ENCODE data around the gene KDM3B. TPM values are rescaled to one million over a fixed set of nuclear protein-coding genes. Genes with fewer than 3 reads are reported as not detected.

Gene KDM3B
- total and polyA plus RNA-seq, 2 of the 8 experiments (the other 6 are each of a cell fraction or from before 2014, with no cell fraction given), result 27.1 to 78.1 TPM

- Histone ChIP-seq H2BK5ac (ENCODE audit: low read depth, low read length) (no peak overlapping the region), H4K8ac (ENCODE audit: extremely low read depth, insufficient read depth, low read length) (peak overlapping the region; percentile 32), H2AFZ (ENCODE audit: low read length) (no peak overlapping the region), H3K4me2 (ENCODE audit: insufficient read depth in 1 of 2, low read depth in 2 of 2, low read length in 2 of 2) (no peak overlapping the region), H4K91ac (replicated peaks; ENCODE audit: insufficient read length, low read length) (no peak overlapping the region), H2BK120ac (replicated peaks; ENCODE audit: low read depth, low read length) (no peak overlapping the region), H3K79me1 (ENCODE audit: low read depth, low read length) (no peaks in the 10 kb centered on the region), H2BK12ac (ENCODE audit: low read depth, low read length) (no peak overlapping the region), H3K79me2 (ENCODE audit: control insufficient read depth in 1 of 2, insufficient read depth in 2 of 2, low read length in 2 of 2) (no peaks in the 10 kb centered on the region), H2BK20ac (ENCODE audit: low read length) (no peak overlapping the region), H3K4ac (replicated peaks; ENCODE audit: insufficient read length, low read depth, low read length) (no peak overlapping the region), H3K36me3 (ENCODE audit: control insufficient read depth in 2 of 4, insufficient read depth in 4 of 4, low read length in 3 of 4) (no peaks in the 10 kb centered on the region), H3K23ac (ENCODE audit: insufficient read length) (no peak overlapping the region), H4K20me1 (replicated peaks in 1 of 2; ENCODE audit: control insufficient read depth in 1 of 2, insufficient read depth in 2 of 2, low read length in 2 of 2) (no peaks in the 10 kb centered on the region), H3K4me3 (ENCODE audit: extremely low read depth in 1 of 4, insufficient read depth in 2 of 4, low read depth in 3 of 4, low read length in 4 of 4) (no peak overlapping the region), H3K23me2 (ENCODE audit: low read depth, low read length) (no peaks in the 10 kb centered on the region), H3K14ac (ENCODE audit: insufficient read length) (no peak overlapping the region), H3K27ac (ENCODE audit: low read depth, low read length) (no peak overlapping the region), H3K27me3 (replicated peaks in 1 of 4; ENCODE audit: control insufficient read depth in 3 of 4, extremely low read depth in 1 of 4, insufficient read depth in 3 of 4, low read length in 3 of 4) (peaks cover 0 to 1% (median 0%) of the 10 kb centered on the region in 4 experiments; a peak in 1 of 7 replicates), H3K18ac (ENCODE audit: extremely low read depth, low read length) (no peak overlapping the region), H3K9ac (replicated peaks in 1 of 4; ENCODE audit: extremely low read depth in 1 of 4, low read depth in 3 of 4, low read length in 3 of 4) (no peak overlapping the region; a peak in 1 of 7 replicates), H3K4me1 (replicated peaks in 1 of 4; ENCODE audit: control insufficient read depth in 3 of 4, insufficient read depth in 4 of 4, low read length in 3 of 4) (peaks cover 0 to 20% (median 14%) of the 10 kb centered on the region in 4 experiments; a peak in 5 of 7 replicates), H3K9me3 (ENCODE audit: insufficient read depth in 2 of 2, low read depth in 1 of 2, low read length in 1 of 2) (no peaks in the 10 kb centered on the region), H3K56ac (replicated peaks; ENCODE audit: insufficient read length, low read depth, low read length) (no peak overlapping the region), H2AK5ac (ENCODE audit: low read depth, low read length) (no peak overlapping the region), H4K5ac (ENCODE audit: insufficient read length, low read depth, low read length) (no peak overlapping the region), H2BK15ac (ENCODE audit: low read length) (no peak overlapping the region)
- DNase-seq (ENCODE audit: low read depth in 1 of 2, low spot score in 2 of 2), result no peak
- TF ChIP-seq SP1 (IDR thresholded peaks at IDR 0.05; ENCODE audit: low read depth, low read length) (no peak), SIX5 (IDR thresholded peaks at IDR 0.05; ENCODE audit: low read depth, low read length) (no peak), CBX5 (IDR thresholded peaks at IDR 0.05; ENCODE audit: low read depth, low read length) (no peak), SUZ12 (IDR thresholded peaks at IDR 0.05; ENCODE audit: low read length) (no peak), POU5F1 (IDR thresholded peaks at IDR 0.05; ENCODE audit: low read depth, low read length) (no peak), TAF7 (optimal IDR thresholded peaks at IDR 0.05; ENCODE audit: borderline replicate concordance, low read depth, low read length) (no peak), RNF2 (IDR thresholded peaks at IDR 0.05; ENCODE audit: borderline replicate concordance, low read depth, low read length, missing control alignments, poor library complexity, severe bottlenecking) (no peak)
- ChIA-PET CTCF (ENCODE audit: partially characterized antibody) (interaction anchor here (0.6 to 24.9 kb wide), 7 partner anchors 9 to 411 kb away, joined by 3 to 532 read pairs (median 3); partner anchors contain the start of gene EGR1), POLR2A (ENCODE audit: partially characterized antibody) (interaction anchor here (1.2 to 1.4 kb wide), 2 partner anchors 14 to 50 kb away, joined by 4 read pairs; no protein-coding TSS in a partner anchor)
- 81% methylated on average over 6 of the region's 6 CpGs; no CpG with 5 or more reads in 1 of the 2 experiments for WGBS, 2 experiments (ENCODE audit: extremely low coverage in 1 of 2, insufficient coverage in 1 of 2, insufficient read length in 1 of 2, insufficient replicate concordance in 2 of 2, low coverage in 1 of 2, low lambda C conversion rate in 2 of 2, missing lambda C conversion rate in 1 of 2)
- no peak for FAIRE-seq
These were observed 100.2 kb downstream of the KDM3B start for GRCh38 chr5:138452720-138453119.

All from H1 (cell line).